Thyroid gland (tissue), 4 donors: Measurements from ENCODE around the gene MYCL. TPM values are rescaled to one million over a fixed set of nuclear protein-coding genes. Genes with fewer than 3 reads are reported as not detected.
A peak's percentile ranks its signal among the peaks of the same experiment; 100 is the strongest.

Source experiments
- DNase-seq, 2 donors: peaks; one replicate each; pipeline ENCODE4 v3.0.0-alpha.2; 2019
- H3K27ac ChIP-seq, 3 donors: fragments of 200-600 bp; sonication (generic); 1 replicate in 2 of 3; 2 replicates in 1 of 3; pipeline ENCODE4 v1.5.1; 2016 to 2019; ENCODE audit warnings: mild to moderate bottlenecking in 1 of 3, moderate library complexity in 1 of 3
- H3K27me3 ChIP-seq: fragments of 200-600 bp; sonication (generic); one replicate; pipeline ENCODE4 v1.5.1; 2019
- H3K36me3 ChIP-seq, 2 donors: fragments of 200-600 bp; sonication (generic); one replicate each; pipeline ENCODE4 v1.5.1; 2016 to 2019
- H3K4me1 ChIP-seq, 2 donors: fragments of 200-600 bp; sonication (generic); one replicate each; pipeline ENCODE4 v1.5.1; 2017 to 2019
- H3K4me3 ChIP-seq, 3 donors: fragments of 200-600 bp; sonication (generic); replicated peaks in 1 of 3; 1 replicate in 2 of 3; 2 replicates in 1 of 3; pipeline ENCODE4 v1.5.1; 2016; ENCODE audit warnings: mild to moderate bottlenecking in 1 of 3
- H3K9me3 ChIP-seq: fragments of 200-600 bp; sonication (generic); one replicate; pipeline ENCODE4 v1.5.1; 2017
- CTCF ChIP-seq, 6 experiments: fragments of 200-600 bp in 3 of 6; fragments of 450-650 bp in 3 of 6; sonication (generic) in 3 of 6; IDR thresholded peaks; one replicate each; pipeline ENCODE4 v1.5.1; 2016 to 2019; ENCODE audit warnings: antibody characterized with exemption in 6 of 6, mild to moderate bottlenecking in 2 of 6, inconsistent platforms in 1 of 6, moderate library complexity in 1 of 6
- POLR2A ChIP-seq, 2 donors: fragments of 450-650 bp; IDR thresholded peaks; one replicate each; pipeline ENCODE4 v1.6.1; 2017; ENCODE audit warnings: antibody characterized with exemption in 2 of 2, mild to moderate bottlenecking in 2 of 2, moderate library complexity in 1 of 2
- WGBS, 2 donors: methylation state at CpG; one replicate each; pipeline ENCODE4 v1.1.5; 2017; 5-methylcytosine and 5-hydroxymethylcytosine counted together
- intact Hi-C: fragments of 100-400 bp; cut with DNase I; formaldehyde crosslinking; loops from one replicate; pipeline ENCODE4 v1.15.1; 2023
- total RNA-seq, 4 donors: library from RNA; depleted of rRNA; stranded (reverse); fragments of >200 nt; gene quantifications; one replicate each; pipeline ENCODE4 v1.2.3, GENCODE V29; 2016

The MYCL gene
- total RNA-seq, 4 donors from 2014 or later, result 1.4 to 3.9 (median 3.5) TPM

DNA sequence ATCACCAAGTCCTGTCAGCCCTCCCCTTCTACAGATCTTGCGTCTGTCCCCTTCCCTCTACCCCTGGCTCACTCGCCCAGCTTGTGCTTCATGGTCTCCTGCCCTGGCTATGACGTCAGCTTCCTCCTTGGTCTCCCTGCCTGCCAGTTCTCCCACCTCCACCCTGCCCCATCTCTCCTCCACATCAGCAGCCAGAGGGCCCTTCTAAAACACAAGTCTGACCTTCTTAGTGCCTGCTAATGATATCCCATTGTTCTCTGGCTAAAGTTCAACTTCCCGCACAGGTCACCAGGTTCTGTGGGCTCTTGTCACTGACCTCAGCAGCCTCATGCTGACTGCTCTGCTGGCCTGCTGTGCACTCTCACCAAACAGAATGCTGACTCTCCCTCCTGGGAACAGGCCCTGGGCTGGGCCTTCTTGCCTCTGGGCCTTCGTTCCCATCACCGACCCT lies 24.7 kb upstream of the MYCL start:
- intact Hi-C loops, result no loop called here
- H3K4me3 ChIP-seq, result no peak overlapping the region
- H3K27ac ChIP-seq, result peak overlapping the region; percentile 19 to 92 (median 82)
- TF ChIP-seq CTCF (IDR thresholded peaks at IDR 0.05), result no peak
- TF ChIP-seq POLR2A (IDR thresholded peaks at IDR 0.05), result no peak
- 23 to 35% methylated on average over 6 of the region's 6 CpGs for WGBS, 2 donors
- no peaks in the 10 kb centered on the region for H3K36me3 ChIP-seq
- no peaks in the 10 kb centered on the region for H3K9me3 ChIP-seq
- H3K27me3 ChIP-seq, result no peaks in the 10 kb centered on the region
- peaks cover 7 to 26% of the 10 kb centered on the region in 2 donors for H3K4me1 ChIP-seq
- DNase-seq, result peak; percentile 52 to 84

GRCh38 chr1:39925721-39926342 lies 24.1 kb upstream of the MYCL start:
- peak overlapping the region; percentile 19 to 92 (median 82) for H3K27ac ChIP-seq
- H3K9me3 ChIP-seq, result no peaks in the 10 kb centered on the region
- no peaks in the 10 kb centered on the region for H3K36me3 ChIP-seq
- peak in 1 of 2 donors; percentile 15 for DNase-seq
- H3K27me3 ChIP-seq, result no peaks in the 10 kb centered on the region
- H3K4me3 ChIP-seq, result no peak overlapping the region
- no peak for TF ChIP-seq POLR2A (IDR thresholded peaks at IDR 0.05)
- TF ChIP-seq CTCF (IDR thresholded peaks at IDR 0.05), result no peak
- intact Hi-C loops, result no loop called here
- peaks cover 7 to 26% of the 10 kb centered on the region in 2 donors for H3K4me1 ChIP-seq
- 66 to 75% methylated on average over 2 of the region's 2 CpGs for WGBS, 2 donors

GRCh38 chr1:39922251-39922688 lies 20.6 kb upstream of the MYCL start:
- 51 to 55% methylated on average over 21 to 24 of the region's 25 CpGs for WGBS, 2 donors
- Histone ChIP-seq H3K4me1 (peaks cover 4 to 18% of the 10 kb centered on the region in 2 donors), H3K27ac (no peak overlapping the region), H3K4me3 (no peak overlapping the region), H3K27me3 (no peaks in the 10 kb centered on the region), H3K9me3 (no peaks in the 10 kb centered on the region), H3K36me3 (no peaks in the 10 kb centered on the region)
- intact Hi-C loops, result no loop called here
- DNase-seq, result no peak
- TF ChIP-seq POLR2A (IDR thresholded peaks at IDR 0.05) (no peak), CTCF (IDR thresholded peaks at IDR 0.05) (no peak)

DNA sequence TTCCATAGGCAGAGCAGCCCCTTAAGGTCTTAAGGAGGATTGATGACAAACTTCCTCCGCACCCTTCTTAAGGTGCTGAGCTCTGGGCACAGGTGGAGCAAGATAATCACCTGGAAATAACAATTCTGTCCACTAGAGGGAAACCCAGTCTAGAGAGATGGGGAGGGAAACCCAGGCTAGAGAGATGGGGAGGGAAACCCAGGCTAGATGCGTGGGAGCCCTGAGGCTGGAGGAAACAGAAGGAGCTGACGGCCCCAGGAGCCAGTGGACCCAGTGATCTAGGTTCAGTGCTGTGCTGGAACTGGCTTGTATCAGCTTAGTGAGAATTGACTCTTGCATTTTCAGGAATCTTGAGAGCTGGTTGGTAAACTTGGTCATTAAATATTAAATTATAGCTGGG lies 17.8 kb upstream of the MYCL start:
- no peaks in the 10 kb centered on the region for H3K27me3 ChIP-seq
- intact Hi-C loops, result loop anchor here (5.0 kb wide), 1 partner anchor 53 kb away; no protein-coding TSS in a partner anchor
- H3K4me3 ChIP-seq, result no peak overlapping the region
- no peak for TF ChIP-seq POLR2A (IDR thresholded peaks at IDR 0.05)
- TF ChIP-seq CTCF (IDR thresholded peaks at IDR 0.05), result peak in 5 of 6 experiments; percentile 20 to 84 (median 63)
- no peaks in the 10 kb centered on the region for H3K36me3 ChIP-seq
- WGBS, 2 donors, result 25 to 26% methylated on average over 3 of the region's 3 CpGs
- peak; percentile 51 to 62 for DNase-seq
- no peak overlapping the region for H3K27ac ChIP-seq
- no peaks in the 10 kb centered on the region for H3K9me3 ChIP-seq
- H3K4me1 ChIP-seq, result no peaks in the 10 kb centered on the region

DNA sequence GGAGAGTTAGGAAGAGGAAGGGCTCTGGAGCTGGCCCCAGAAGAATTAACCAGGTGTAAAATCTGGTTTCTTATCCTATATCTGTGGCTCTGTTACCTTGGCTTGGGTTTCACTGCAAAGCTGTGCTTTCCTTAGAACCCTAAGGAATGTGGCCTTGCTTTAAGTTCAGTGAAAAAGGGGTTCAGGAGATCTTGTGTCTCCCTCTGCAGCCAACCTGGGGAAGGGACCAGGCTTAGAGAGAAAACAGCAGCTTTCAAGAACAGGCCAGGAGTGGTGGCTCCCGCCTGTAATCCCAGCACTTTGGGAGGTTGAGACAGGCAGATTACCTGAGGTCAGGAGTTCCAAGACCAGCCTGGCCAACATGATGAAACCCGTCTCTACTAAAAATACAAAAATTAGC lies 16.1 kb upstream of the MYCL start:
- Histone ChIP-seq H3K27ac (no peak overlapping the region), H3K4me1 (no peaks in the 10 kb centered on the region), H3K36me3 (no peaks in the 10 kb centered on the region), H3K9me3 (no peaks in the 10 kb centered on the region), H3K4me3 (no peak overlapping the region), H3K27me3 (no peaks in the 10 kb centered on the region)
- TF ChIP-seq CTCF (IDR thresholded peaks at IDR 0.05) (no peak), POLR2A (IDR thresholded peaks at IDR 0.05) (no peak)
- intact Hi-C loops, result loop anchor here (5.0 kb wide), 1 partner anchor 54 kb away; no protein-coding TSS in a partner anchor
- DNase-seq, result no peak
- WGBS, 2 donors, result 87 to 93% methylated on average over 2 of the region's 2 CpGs
